Measurements from ENCODE around the gene SPATA16. TPM values are rescaled to one million over a fixed set of nuclear protein-coding genes. Genes with fewer than 3 reads are reported as not detected.

Gene SPATA16
- polyA plus RNA-seq, 1 donor from 2014 or later, result not detected

- H3K9me2 ChIP-seq (ENCODE audit: insufficient read depth, low read length), result no peaks in the 10 kb centered on the region
- no peak overlapping the region for H3K9ac ChIP-seq (ENCODE audit: low read length)
- no peaks in the 10 kb centered on the region for H4K20me1 ChIP-seq (ENCODE audit: insufficient read depth)
- no peaks in the 10 kb centered on the region for H3F3A ChIP-seq (ENCODE audit: insufficient read depth, low read length, poor library complexity, severe bottlenecking)
- no peaks in the 10 kb centered on the region for H3K9me3 ChIP-seq (ENCODE audit: low read length)
- no peak overlapping the region for H3K4me2 ChIP-seq (ENCODE audit: low read length)
- H3K36me3 ChIP-seq (ENCODE audit: insufficient read depth, low read length), result no peaks in the 10 kb centered on the region
- no peak overlapping the region for H2AFZ ChIP-seq (ENCODE audit: low read depth, low read length)
- TF ChIP-seq POLR2AphosphoS5 (IDR thresholded peaks at IDR 0.05) (no peak), EZH2 (IDR thresholded peaks at IDR 0.05; ENCODE audit: borderline replicate concordance, insufficient read depth, low read length, poor library complexity, severe bottlenecking) (no peak), EP300 (conservative IDR thresholded peaks at IDR 0.05; ENCODE audit: poor library complexity, severe bottlenecking) (no peak), CTCF (IDR thresholded peaks at IDR 0.05; ENCODE audit: poor library complexity, severe bottlenecking) (no peak)
- H3K4me3 ChIP-seq (ENCODE audit: low read length), result no peak overlapping the region
- no peaks in the 10 kb centered on the region for H3K27me3 ChIP-seq (ENCODE audit: insufficient read depth, low read depth, low read length)
- no peak overlapping the region for H3K27ac ChIP-seq (ENCODE audit: low read length)
- no peaks in the 10 kb centered on the region for H3K79me2 ChIP-seq (replicated peaks; ENCODE audit: insufficient read depth, low read length)
These were observed 132.1 kb downstream of the SPATA16 start for GRCh38 chr3:173008978-173009377.

GRCh38 chr3:173007079-173007723 is 133.8 kb downstream of the SPATA16 start:
- no peak overlapping the region for H3K4me3 ChIP-seq (ENCODE audit: low read length)
- no peak overlapping the region for H3K9ac ChIP-seq (ENCODE audit: low read length)
- H3K27me3 ChIP-seq (ENCODE audit: insufficient read depth, low read depth, low read length), result no peaks in the 10 kb centered on the region
- H3K4me2 ChIP-seq (ENCODE audit: low read length), result no peak overlapping the region
- no peaks in the 10 kb centered on the region for H3K9me3 ChIP-seq (ENCODE audit: low read length)
- H4K20me1 ChIP-seq (ENCODE audit: insufficient read depth), result no peaks in the 10 kb centered on the region
- H2AFZ ChIP-seq (ENCODE audit: low read depth, low read length), result no peak overlapping the region
- H3K27ac ChIP-seq (ENCODE audit: low read length), result no peak overlapping the region
- H3K36me3 ChIP-seq (ENCODE audit: insufficient read depth, low read length), result no peaks in the 10 kb centered on the region
- no peaks in the 10 kb centered on the region for H3K79me2 ChIP-seq (replicated peaks; ENCODE audit: insufficient read depth, low read length)
- TF ChIP-seq REST (IDR thresholded peaks at IDR 0.05; ENCODE audit: borderline replicate concordance) (no peak), POLR2AphosphoS5 (IDR thresholded peaks at IDR 0.05) (no peak), MXI1 (conservative IDR thresholded peaks at IDR 0.05; ENCODE audit: poor library complexity, severe bottlenecking) (no peak), EZH2 (IDR thresholded peaks at IDR 0.05; ENCODE audit: borderline replicate concordance, insufficient read depth, low read length, poor library complexity, severe bottlenecking) (no peak), TAF1 (IDR thresholded peaks at IDR 0.05; ENCODE audit: low read depth) (no peak), CTCF (IDR thresholded peaks at IDR 0.05; ENCODE audit: poor library complexity, severe bottlenecking) (no peak), RAD21 (conservative IDR thresholded peaks at IDR 0.05) (no peak)
- no peaks in the 10 kb centered on the region for H3K9me2 ChIP-seq (ENCODE audit: insufficient read depth, low read length)
- H3F3A ChIP-seq (ENCODE audit: insufficient read depth, low read length, poor library complexity, severe bottlenecking), result no peaks in the 10 kb centered on the region

Data from neural cell (in vitro differentiated cells).